Measurements from ENCODE around the gene CTIF.

DNA sequence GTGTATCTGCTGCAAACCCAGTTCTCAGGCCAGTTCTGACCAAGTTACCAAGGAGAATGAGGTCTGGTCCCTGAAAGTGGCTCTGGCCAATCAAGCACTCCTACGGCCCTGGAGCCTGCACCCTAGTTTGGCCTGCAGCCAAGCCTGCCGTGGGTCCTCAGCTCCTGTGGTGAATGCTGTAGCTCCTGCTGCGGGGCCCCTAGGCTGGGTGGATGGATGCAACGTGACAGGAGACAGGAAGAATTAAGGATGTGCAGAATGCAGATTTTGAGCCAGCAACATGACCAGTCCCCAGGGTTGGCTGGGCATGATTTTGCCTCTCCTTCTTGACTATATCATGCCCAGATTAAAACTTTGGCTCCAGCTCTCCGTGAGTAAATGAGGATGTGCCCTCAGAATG is 314.8 kb downstream of the CTIF start:
- TF ChIP-seq, protein P1, sequence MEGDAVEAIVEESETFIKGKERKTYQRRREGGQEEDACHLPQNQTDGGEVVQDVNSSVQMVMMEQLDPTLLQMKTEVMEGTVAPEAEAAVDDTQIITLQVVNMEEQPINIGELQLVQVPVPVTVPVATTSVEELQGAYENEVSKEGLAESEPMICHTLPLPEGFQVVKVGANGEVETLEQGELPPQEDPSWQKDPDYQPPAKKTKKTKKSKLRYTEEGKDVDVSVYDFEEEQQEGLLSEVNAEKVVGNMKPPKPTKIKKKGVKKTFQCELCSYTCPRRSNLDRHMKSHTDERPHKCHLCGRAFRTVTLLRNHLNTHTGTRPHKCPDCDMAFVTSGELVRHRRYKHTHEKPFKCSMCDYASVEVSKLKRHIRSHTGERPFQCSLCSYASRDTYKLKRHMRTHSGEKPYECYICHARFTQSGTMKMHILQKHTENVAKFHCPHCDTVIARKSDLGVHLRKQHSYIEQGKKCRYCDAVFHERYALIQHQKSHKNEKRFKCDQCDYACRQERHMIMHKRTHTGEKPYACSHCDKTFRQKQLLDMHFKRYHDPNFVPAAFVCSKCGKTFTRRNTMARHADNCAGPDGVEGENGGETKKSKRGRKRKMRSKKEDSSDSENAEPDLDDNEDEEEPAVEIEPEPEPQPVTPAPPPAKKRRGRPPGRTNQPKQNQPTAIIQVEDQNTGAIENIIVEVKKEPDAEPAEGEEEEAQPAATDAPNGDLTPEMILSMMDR (conservative IDR thresholded peaks at IDR 0.05; ENCODE audit: low read length) = no peak
- no peak for TF ChIP-seq EZH2phosphoT487 (IDR thresholded peaks at IDR 0.05; ENCODE audit: borderline replicate concordance, low read depth, low read length)

Measured in OCI-LY7 (cell line).